H1 (cell line): ENCODE measurements around the gene RPL28. TPM values are rescaled to one million over a fixed set of nuclear protein-coding genes. Genes with fewer than 3 reads are reported as not detected.

Source experiments
- CTCF ChIA-PET: fragments of 300-600 bp; sonication (Branson Sonifier 250); formaldehyde crosslinking; loops from one replicate; lab custom pipeline; 2021; ENCODE audit not compliant: partially characterized antibody; lab: Charles Lee
- POLR2A ChIA-PET: fragments of 300-600 bp; sonication (Branson Sonifier 250); formaldehyde crosslinking; loops from one replicate; lab custom pipeline; 2021; ENCODE audit warnings: inconsistent platforms; ENCODE audit not compliant: partially characterized antibody; lab: Charles Lee
- DNase-seq, 2 experiments: peaks; one replicate each; pipeline versions ENCODE4 v3.0.0 to v3.0.0-alpha.2; 2010 to 2022; ENCODE audit warnings: low spot score in 2 of 2, low read depth in 1 of 2, mixed read lengths in 1 of 2
- FAIRE-seq: peaks from 2 replicates; lab custom pipeline; 2011; peaks lifted over from hg19 to GRCh38; lab: Jason Lieb, UNC
- H2AFZ ChIP-seq: 2 replicates; pipeline ENCODE4 v1.8.1; 2012; ENCODE audit warnings: low read length, inconsistent platforms
- H2AK5ac ChIP-seq: 2 replicates; pipeline ENCODE4 v1.6.1; 2013; ENCODE audit warnings: low read depth, low read length
- H2BK120ac ChIP-seq: replicated peaks from 2 replicates; pipeline ENCODE3; 2013; ENCODE audit warnings: low read depth, low read length, inconsistent platforms
- H2BK12ac ChIP-seq: 2 replicates; pipeline ENCODE4 v1.6.1; 2013; ENCODE audit warnings: low read depth, low read length
- H2BK15ac ChIP-seq: 2 replicates; pipeline ENCODE4 v1.6.1; 2013; ENCODE audit warnings: low read length
- H2BK20ac ChIP-seq: 2 replicates; pipeline ENCODE4 v1.6.1; 2013; ENCODE audit warnings: low read length
- H2BK5ac ChIP-seq: 2 replicates; pipeline ENCODE4 v1.6.1; 2013; ENCODE audit warnings: low read depth, low read length
- H3K14ac ChIP-seq: 2 replicates; pipeline ENCODE4 v1.6.1; 2013; ENCODE audit warnings: inconsistent platforms; ENCODE audit not compliant: insufficient read length
- H3K18ac ChIP-seq: 2 replicates; pipeline ENCODE4 v1.6.1; 2013; ENCODE audit warnings: low read length; ENCODE audit errors: extremely low read depth
- H3K23ac ChIP-seq: 2 replicates; pipeline ENCODE4 v1.6.1; 2013; ENCODE audit warnings: inconsistent platforms; ENCODE audit not compliant: insufficient read length
- H3K23me2 ChIP-seq: 2 replicates; pipeline ENCODE4 v1.6.1; 2013; ENCODE audit warnings: low read depth, low read length
- H3K27ac ChIP-seq: 2 replicates; pipeline ENCODE4 v1.6.1; 2011; ENCODE audit warnings: low read depth, low read length, inconsistent platforms
- H3K27me3 ChIP-seq, 4 experiments: replicated peaks in 1 of 4; 1 replicate in 1 of 4; 2 replicates in 3 of 4; pipeline versions ENCODE4 v1.6.1 to v1.8.1; 2011 to 2013; ENCODE audit warnings: low read length in 3 of 4, mild to moderate bottlenecking in 3 of 4, inconsistent platforms in 2 of 4, mixed read lengths in 2 of 4, moderate library complexity in 1 of 4; ENCODE audit not compliant: control insufficient read depth in 3 of 4, insufficient read depth in 3 of 4; ENCODE audit errors: extremely low read depth in 1 of 4
- H3K36me3 ChIP-seq, 4 experiments: 2 replicates each; pipeline versions ENCODE4 v1.6.1 to v1.8.1; 2011 to 2013; ENCODE audit warnings: mild to moderate bottlenecking in 4 of 4, low read length in 3 of 4, moderate library complexity in 2 of 4, control low read depth in 1 of 4, inconsistent platforms in 1 of 4; ENCODE audit not compliant: insufficient read depth in 4 of 4, control insufficient read depth in 2 of 4
- H3K4ac ChIP-seq: replicated peaks from 2 replicates; pipeline ENCODE3; 2013; ENCODE audit warnings: low read length, low read depth, mixed read lengths, inconsistent platforms; ENCODE audit not compliant: insufficient read length
- H3K4me1 ChIP-seq, 4 experiments: replicated peaks in 1 of 4; 1 replicate in 1 of 4; 2 replicates in 3 of 4; pipeline versions ENCODE4 v1.6.1 to v1.8.1; 2011 to 2013; ENCODE audit warnings: low read length in 3 of 4, inconsistent platforms in 2 of 4, mixed read lengths in 1 of 4; ENCODE audit not compliant: insufficient read depth in 4 of 4, control insufficient read depth in 3 of 4
- H3K4me2 ChIP-seq, 2 experiments: 2 replicates each; pipeline versions ENCODE4 v1.6.1 to v1.8.1; 2011 to 2013; ENCODE audit warnings: low read depth in 2 of 2, low read length in 2 of 2, control low read depth in 1 of 2, inconsistent platforms in 1 of 2, mild to moderate bottlenecking in 1 of 2; ENCODE audit not compliant: insufficient read depth in 1 of 2
- H3K4me3 ChIP-seq, 4 experiments: fragments of 200-600, 300-600 bp in 1 of 4; sonication (generic), shearing (Covaris generic), sonication (Bioruptor Twin) in 1 of 4; 2 replicates each; pipeline versions ENCODE4 v1.5.1 to v1.8.1; 2011 to 2016; ENCODE audit warnings: low read length in 4 of 4, low read depth in 3 of 4, control low read depth in 2 of 4, inconsistent platforms in 2 of 4, mild to moderate bottlenecking in 2 of 4, mixed read lengths in 1 of 4, moderate library complexity in 1 of 4; ENCODE audit not compliant: insufficient read depth in 2 of 4; ENCODE audit errors: extremely low read depth in 1 of 4
- H3K56ac ChIP-seq: replicated peaks from 2 replicates; pipeline ENCODE3; 2013; ENCODE audit warnings: low read depth, mild to moderate bottlenecking, mixed read lengths, low read length, inconsistent platforms; ENCODE audit not compliant: insufficient read length
- H3K79me1 ChIP-seq: 2 replicates; pipeline ENCODE4 v1.6.1; 2013; ENCODE audit warnings: low read depth, low read length, control low read depth
- H3K79me2 ChIP-seq, 2 experiments: 2 replicates each; pipeline versions ENCODE4 v1.6.1 to v1.8.1; 2012 to 2013; ENCODE audit warnings: low read length in 2 of 2, mild to moderate bottlenecking in 2 of 2, inconsistent platforms in 1 of 2; ENCODE audit not compliant: insufficient read depth in 2 of 2, control insufficient read depth in 1 of 2
- H3K9ac ChIP-seq, 4 experiments: replicated peaks in 1 of 4; 1 replicate in 1 of 4; 2 replicates in 3 of 4; pipeline versions ENCODE4 v1.6.1 to v1.8.1; 2011 to 2013; ENCODE audit warnings: low read depth in 3 of 4, low read length in 3 of 4, control low read depth in 2 of 4, mild to moderate bottlenecking in 2 of 4, moderate library complexity in 2 of 4, inconsistent platforms in 1 of 4; ENCODE audit errors: extremely low read depth in 1 of 4
- H3K9me3 ChIP-seq, 2 experiments: 2 replicates each; pipeline versions ENCODE4 v1.6.1 to v1.8.1; 2012 to 2013; ENCODE audit warnings: mild to moderate bottlenecking in 2 of 2, moderate library complexity in 2 of 2, control low read depth in 1 of 2, inconsistent platforms in 1 of 2, low read depth in 1 of 2, low read length in 1 of 2, mixed read lengths in 1 of 2; ENCODE audit not compliant: insufficient read depth in 2 of 2
- H4K20me1 ChIP-seq, 2 experiments: replicated peaks in 1 of 2; 2 replicates each; pipeline versions ENCODE3 to v1.8.1; 2011 to 2013; ENCODE audit warnings: inconsistent platforms in 2 of 2, low read length in 2 of 2, mild to moderate bottlenecking in 1 of 2; ENCODE audit not compliant: insufficient read depth in 2 of 2, control insufficient read depth in 1 of 2
- H4K5ac ChIP-seq: 2 replicates; pipeline ENCODE4 v1.6.1; 2013; ENCODE audit warnings: low read length, low read depth, mixed read lengths, inconsistent platforms; ENCODE audit not compliant: insufficient read length
- H4K8ac ChIP-seq: 2 replicates; pipeline ENCODE4 v1.8.0; 2013; ENCODE audit warnings: mild to moderate bottlenecking, moderate library complexity, low read length, inconsistent platforms; ENCODE audit not compliant: insufficient read depth; ENCODE audit errors: extremely low read depth
- H4K91ac ChIP-seq: replicated peaks from 2 replicates; pipeline ENCODE3; 2013; ENCODE audit warnings: low read length, mixed read lengths, inconsistent platforms; ENCODE audit not compliant: insufficient read length
- GABPA ChIP-seq: IDR thresholded peaks from 2 replicates; pipeline ENCODE4 v1.6.1; 2011; ENCODE audit warnings: mild to moderate bottlenecking, low read length, moderate library complexity, borderline replicate concordance; ENCODE audit not compliant: insufficient read depth
- SIN3A ChIP-seq, 2 experiments: IDR thresholded peaks in 1 of 2; conservative IDR thresholded peaks in 1 of 2; 2 replicates each; pipeline ENCODE4 v1.6.1; 2011 to 2012; ENCODE audit warnings: low read length in 2 of 2, improper control_type of control experiment in 1 of 2, low read depth in 1 of 2, mild to moderate bottlenecking in 1 of 2
- WGBS, 2 experiments: shearing (Covaris generic) in 1 of 2; methylation state at CpG; one replicate each; pipeline versions ENCODE4 v1.1.6 to v1.1.7; 2013 to 2015; ENCODE audit warnings: low lambda C conversion rate in 2 of 2, mixed read lengths in 2 of 2, inconsistent platforms in 1 of 2, low coverage in 1 of 2, missing lambda C conversion rate in 1 of 2; ENCODE audit not compliant: insufficient replicate concordance in 2 of 2, insufficient coverage in 1 of 2, insufficient read length in 1 of 2; ENCODE audit errors: extremely low coverage in 1 of 2, missing lambda C conversion rate in 1 of 2; 5-methylcytosine and 5-hydroxymethylcytosine counted together
- polyA plus RNA-seq, 7 experiments: library from polyadenylated mRNA; depleted of rRNA in 3 of 7; stranded (reverse) in 5 of 7; unstranded in 2 of 7; fragments of >200 nt in 5 of 7; fragments of 200-250 nt in 2 of 7; gene quantifications; 1 replicate in 5 of 7; 2 replicates in 1 of 7; 4 replicates in 1 of 7; pipeline versions ENCODE4 v1.2.1 to v1.2.3, GENCODE V29; 2011 to 2013; ENCODE audit warnings: missing spikeins in 2 of 7, mixed read lengths in 2 of 7
- total RNA-seq: library from RNA; stranded (reverse); fragmentation: NEBNext Ultra II Directional; extraction: Animal tissue kit (Norgen Biotek cat#: 25700); gene quantifications from 2 replicates; pipeline ENCODE4 v1.2.1, GENCODE V29; 2021

The RPL28 gene
- total and polyA plus RNA-seq, 2 of the 8 experiments (the other 6 are each of a cell fraction or from before 2014, with no cell fraction given), result 2,123 to 8,402 TPM

- H3K9me3 ChIP-seq, result no peaks in the 10 kb centered on the region
- no peak overlapping the region for H3K4ac ChIP-seq
- no peak overlapping the region for H3K14ac ChIP-seq
- H3K27ac ChIP-seq, result no peak overlapping the region
- no peak for FAIRE-seq
- POLR2A ChIA-PET, result interaction anchor here (0.7 to 26.7 kb wide), 18 partner anchors 10 to 268 kb away, joined by 3 to 874 read pairs (median 4); partner anchors contain the start of genes HSPBP1, IL11, KMT5C and TMEM190
- peak overlapping the region; percentile 85 for H2BK5ac ChIP-seq
- peaks cover 23 to 35% (median 26%) of the 10 kb centered on the region in 4 experiments for H3K36me3 ChIP-seq
- H2BK15ac ChIP-seq, result no peak overlapping the region
- peaks cover 0 to 6% (median 3%) of the 10 kb centered on the region in 4 experiments; a peak in 3 of 7 replicates for H3K27me3 ChIP-seq
- peaks cover 33% of the 10 kb centered on the region for H3K79me1 ChIP-seq
- H3K4me2 ChIP-seq, result peak overlapping the region; percentile 87 to 95
- peak overlapping the region; percentile 35 for H3K56ac ChIP-seq
- no peak overlapping the region for H2BK20ac ChIP-seq
- TF ChIP-seq GABPA (no peak), SIN3A (conservative IDR thresholded peaks at IDR 0.05 in 1 of 2, IDR thresholded peaks at IDR 0.05 in 1 of 2; ENCODE audit: low read depth in 1 of 2, low read length in 2 of 2) (0 out of 4 replicates have a peak, but pooled peaks of 1 of the 2 experiments have one; percentile 37)
- TF ChIP-seq, all 59 proteins: peak for 1
- no peak overlapping the region for H2AFZ ChIP-seq
- peak overlapping the region; percentile 37 for H4K5ac ChIP-seq
- peak overlapping the region; percentile 25 for H4K91ac ChIP-seq
- no peak overlapping the region for H3K23ac ChIP-seq
- peaks cover 25 to 50% of the 10 kb centered on the region in 2 experiments for H4K20me1 ChIP-seq
- peaks cover 30% of the 10 kb centered on the region for H3K23me2 ChIP-seq
- peak overlapping the region; percentile 65 to 92 (median 77) for H3K9ac ChIP-seq
- DNase-seq, result no peak
- H2BK120ac ChIP-seq, result no peak overlapping the region
- CTCF ChIA-PET, result interaction anchor here (0.9 to 6.1 kb wide), 4 partner anchors 16 to 84 kb away, joined by 3 to 39 read pairs (median 8); no protein-coding TSS in a partner anchor
- no peak overlapping the region for H2BK12ac ChIP-seq
- H3K4me3 ChIP-seq, result peak overlapping the region; percentile 89 to 97 (median 94)
- H3K79me2 ChIP-seq, result peaks cover 17 to 27% of the 10 kb centered on the region in 2 experiments; a peak in 3 of 4 replicates
- peaks cover 0 to 50% (median 40%) of the 10 kb centered on the region in 4 experiments; a peak in 6 of 7 replicates for H3K4me1 ChIP-seq
- H4K8ac ChIP-seq, result no peak overlapping the region
- 12% methylated on average over 33 of the region's 33 CpGs; no CpG with 5 or more reads in 1 of the 2 experiments for WGBS, 2 experiments
- no peak overlapping the region for H2AK5ac ChIP-seq
- H3K18ac ChIP-seq, result no peak overlapping the region
These were observed 800 bp downstream of the RPL28 start for GRCh38 chr19:55386493-55386971.
